ENCODE results near the gene HOXC6. TPM values are rescaled to one million over a fixed set of nuclear protein-coding genes. Genes with fewer than 3 reads are reported as not detected.

Gene HOXC6
- total RNA-seq, 1 donor = 7.2 TPM

GRCh38 chr12:54015018-54015931, 13.0 kb upstream of the HOXC6 start:
- H4K20me1 ChIP-seq (ENCODE audit: insufficient read depth, low read length) = no peaks in the 10 kb centered on the region
- peaks cover 79% of the 10 kb centered on the region for H3K79me2 ChIP-seq (ENCODE audit: insufficient read depth, low read length)
- peak overlapping the region; percentile 94 for H3K4me2 ChIP-seq (ENCODE audit: insufficient read depth, low read length)
- H3K27ac ChIP-seq (ENCODE audit: low read depth, low read length) = no peak overlapping the region
- no peaks in the 10 kb centered on the region for H3K36me3 ChIP-seq (ENCODE audit: insufficient read depth, low read length)
- no peaks in the 10 kb centered on the region for H3K9me3 ChIP-seq (ENCODE audit: low read depth, low read length)
- H3K4me1 ChIP-seq (ENCODE audit: insufficient read depth, low read length) = peaks cover 46% of the 10 kb centered on the region
- TF ChIP-seq CTCF (IDR thresholded peaks at IDR 0.05; ENCODE audit: extremely low read depth, low read depth, low read length) = no peak
- H2AFZ ChIP-seq (ENCODE audit: low read length) = no peak overlapping the region
- no peak for DNase-seq (ENCODE audit: insufficient read length, low spot score, missing footprints)
- H3K4me3 ChIP-seq (ENCODE audit: insufficient read depth, low read length) = no peak overlapping the region
- no peaks in the 10 kb centered on the region for H3K27me3 ChIP-seq (ENCODE audit: insufficient read depth, low read length)

GRCh38 chr12:54016051-54016450, 12.2 kb upstream of the HOXC6 start:
- Histone ChIP-seq H3K9me3 (ENCODE audit: low read depth, low read length) (no peaks in the 10 kb centered on the region), H3K4me1 (ENCODE audit: insufficient read depth, low read length) (peaks cover 51% of the 10 kb centered on the region), H3K4me2 (ENCODE audit: insufficient read depth, low read length) (peak overlapping the region; percentile 94), H3K27ac (ENCODE audit: low read depth, low read length) (peak overlapping the region; percentile 86), H2AFZ (ENCODE audit: low read length) (peak overlapping the region; percentile 23), H3K4me3 (ENCODE audit: insufficient read depth, low read length) (peak overlapping the region; percentile 94), H3K36me3 (ENCODE audit: insufficient read depth, low read length) (no peaks in the 10 kb centered on the region), H4K20me1 (ENCODE audit: insufficient read depth, low read length) (peaks cover 6% of the 10 kb centered on the region), H3K79me2 (ENCODE audit: insufficient read depth, low read length) (peaks cover 79% of the 10 kb centered on the region), H3K27me3 (ENCODE audit: insufficient read depth, low read length) (no peaks in the 10 kb centered on the region)
- DNase-seq (ENCODE audit: insufficient read length, low spot score, missing footprints) = no peak
- no peak for TF ChIP-seq CTCF (IDR thresholded peaks at IDR 0.05; ENCODE audit: extremely low read depth, low read depth, low read length)

GRCh38 chr12:54016478-54016964, 11.7 kb upstream of the HOXC6 start:
- no peaks in the 10 kb centered on the region for H3K36me3 ChIP-seq (ENCODE audit: insufficient read depth, low read length)
- H3K4me3 ChIP-seq (ENCODE audit: insufficient read depth, low read length) = peak overlapping the region; percentile 94
- H3K27me3 ChIP-seq (ENCODE audit: insufficient read depth, low read length) = no peaks in the 10 kb centered on the region
- TF ChIP-seq CTCF (IDR thresholded peaks at IDR 0.05; ENCODE audit: extremely low read depth, low read depth, low read length) = no peak
- H3K9me3 ChIP-seq (ENCODE audit: low read depth, low read length) = no peaks in the 10 kb centered on the region
- peak overlapping the region; percentile 94 for H3K4me2 ChIP-seq (ENCODE audit: insufficient read depth, low read length)
- peaks cover 11% of the 10 kb centered on the region for H4K20me1 ChIP-seq (ENCODE audit: insufficient read depth, low read length)
- peaks cover 55% of the 10 kb centered on the region for H3K4me1 ChIP-seq (ENCODE audit: insufficient read depth, low read length)
- peaks cover 79% of the 10 kb centered on the region for H3K79me2 ChIP-seq (ENCODE audit: insufficient read depth, low read length)
- peak overlapping the region; percentile 96 for H3K27ac ChIP-seq (ENCODE audit: low read depth, low read length)
- H2AFZ ChIP-seq (ENCODE audit: low read length) = peak overlapping the region; percentile 23
- peak; percentile 96 for DNase-seq (ENCODE audit: insufficient read length, low spot score, missing footprints)
